ENCODE results near the gene SNX4.

SNX4 gene

GRCh38 chr3:125470671-125471070, 49.3 kb downstream of the SNX4 start:
- DNase-seq (ENCODE audit: low read depth in 2 of 3, low spot score in 1 of 3) = no peak

GRCh38 chr3:125462722-125463299, 57.2 kb downstream of the SNX4 start:
- no peak for DNase-seq (ENCODE audit: low read depth in 2 of 3, low spot score in 1 of 3)

- no peak for DNase-seq (ENCODE audit: low read depth in 2 of 3, low spot score in 1 of 3)
Observed at GRCh38 chr3:125461896-125462295, 58.1 kb downstream of the SNX4 start.

GRCh38 chr3:125460233-125460632, 59.8 kb downstream of the SNX4 start:
- DNase-seq (ENCODE audit: low read depth in 2 of 3, low spot score in 1 of 3) = no peak

- DNase-seq (ENCODE audit: low read depth in 2 of 3, low spot score in 1 of 3) = no peak
Observed at GRCh38 chr3:125443923-125444322, 76.1 kb downstream of the SNX4 start.

- no peak for DNase-seq (ENCODE audit: low read depth in 2 of 3, low spot score in 1 of 3)
Observed at GRCh38 chr3:125442506-125442905, 77.5 kb downstream of the SNX4 start.

- no peak for DNase-seq (ENCODE audit: low read depth in 2 of 3, low spot score in 1 of 3)
Observed at GRCh38 chr3:125440970-125441369, 79.0 kb downstream of the SNX4 start.

- DNase-seq (ENCODE audit: low read depth in 2 of 3, low spot score in 1 of 3) = no peak
Observed at GRCh38 chr3:125440559-125440955, 79.4 kb downstream of the SNX4 start.

- DNase-seq (ENCODE audit: low read depth in 2 of 3, low spot score in 1 of 3) = peak; percentile 24 to 60 (median 47)
Observed at GRCh38 chr3:125437631-125438435, 82.2 kb downstream of the SNX4 start.

GRCh38 chr3:125436921-125437320, 83.1 kb downstream of the SNX4 start:
- no peak for DNase-seq (ENCODE audit: low read depth in 2 of 3, low spot score in 1 of 3)

- DNase-seq (ENCODE audit: low read depth in 2 of 3, low spot score in 1 of 3) = no peak
Observed at GRCh38 chr3:125435231-125435630, 84.8 kb downstream of the SNX4 start.

GRCh38 chr3:125434582-125435011, 85.4 kb downstream of the SNX4 start:
- peak in 1 of 3 donors; percentile 13 for DNase-seq (ENCODE audit: low read depth in 2 of 3, low spot score in 1 of 3)

GRCh38 chr3:125433611-125434041, 86.4 kb downstream of the SNX4 start:
- DNase-seq (ENCODE audit: low read depth in 2 of 3, low spot score in 1 of 3) = no peak

GRCh38 chr3:125433091-125433534, 86.9 kb downstream of the SNX4 start:
- DNase-seq (ENCODE audit: low read depth in 2 of 3, low spot score in 1 of 3) = no peak

- DNase-seq (ENCODE audit: low read depth in 2 of 3, low spot score in 1 of 3) = no peak
Observed at GRCh38 chr3:125431912-125432790, 87.9 kb downstream of the SNX4 start.

GRCh38 chr3:125431391-125431790, 88.6 kb downstream of the SNX4 start:
- no peak for DNase-seq (ENCODE audit: low read depth in 2 of 3, low spot score in 1 of 3)

GRCh38 chr3:125428216-125428830, 91.7 kb downstream of the SNX4 start:
- no peak for DNase-seq (ENCODE audit: low read depth in 2 of 3, low spot score in 1 of 3)

- no peak for DNase-seq (ENCODE audit: low read depth in 2 of 3, low spot score in 1 of 3)
Observed at GRCh38 chr3:125418306-125418705, 101.7 kb downstream of the SNX4 start.

GRCh38 chr3:125416235-125416634, 103.8 kb downstream of the SNX4 start:
- DNase-seq (ENCODE audit: low read depth in 2 of 3, low spot score in 1 of 3) = no peak

GRCh38 chr3:125414669-125415068, 105.3 kb downstream of the SNX4 start:
- DNase-seq (ENCODE audit: low read depth in 2 of 3, low spot score in 1 of 3) = no peak

- no peak for DNase-seq (ENCODE audit: low read depth in 2 of 3, low spot score in 1 of 3)
Observed at GRCh38 chr3:125410922-125411321, 109.1 kb downstream of the SNX4 start.
